GM18502 (cell line): Measurements from ENCODE around the gene ZFP62.
"Not testable (repeated sequence)": the region's sequence is repeated elsewhere in the genome, so short reads cannot be mapped to it uniquely, and the experiment has no call there.

Source experiments
- ATAC-seq: cut with Tn5 transposase; IDR thresholded peaks from one replicate; pipeline ENCODE4 v1.9.1; 2021; ENCODE audit warnings: mild to moderate bottlenecking; ENCODE audit not compliant: unreplicated experiment, poor library complexity

Gene ZFP62

GRCh38 chr5:180860887-180861822, at the start of gene ZFP62:
ZFP62 (minus strand) TSS chr5:180861276; CDS start chr5:180861219, 57 bp downstream.
- ATAC-seq, result peak; percentile 89

GRCh38 chr5:180910735-180911134, 49.7 kb upstream of the ZFP62 start:
- ATAC-seq, result no peak

- no peak for ATAC-seq
Observed at GRCh38 chr5:180910182-180910581, 49.1 kb upstream of the ZFP62 start.

DNA sequence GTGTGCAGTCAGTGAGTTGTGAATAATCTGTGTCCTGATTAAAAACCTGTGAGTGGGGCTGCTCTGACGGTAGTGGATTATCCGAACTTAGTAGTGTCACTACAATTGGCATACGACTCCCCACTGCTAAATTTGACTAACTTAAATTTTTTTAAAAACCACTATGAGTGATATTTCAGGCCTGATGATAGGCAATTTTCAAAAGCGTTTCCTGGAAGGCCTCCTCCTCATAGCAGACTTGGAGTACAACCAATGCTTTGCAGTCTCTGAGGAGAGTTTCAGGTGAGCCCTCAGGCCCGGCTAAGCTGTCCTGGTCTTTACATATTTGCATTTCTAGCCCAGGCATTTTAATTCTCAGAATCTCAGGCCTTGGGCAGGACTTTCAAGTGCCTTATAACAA, 48.7 kb upstream of the ZFP62 start:
- ATAC-seq, result no peak

DNA sequence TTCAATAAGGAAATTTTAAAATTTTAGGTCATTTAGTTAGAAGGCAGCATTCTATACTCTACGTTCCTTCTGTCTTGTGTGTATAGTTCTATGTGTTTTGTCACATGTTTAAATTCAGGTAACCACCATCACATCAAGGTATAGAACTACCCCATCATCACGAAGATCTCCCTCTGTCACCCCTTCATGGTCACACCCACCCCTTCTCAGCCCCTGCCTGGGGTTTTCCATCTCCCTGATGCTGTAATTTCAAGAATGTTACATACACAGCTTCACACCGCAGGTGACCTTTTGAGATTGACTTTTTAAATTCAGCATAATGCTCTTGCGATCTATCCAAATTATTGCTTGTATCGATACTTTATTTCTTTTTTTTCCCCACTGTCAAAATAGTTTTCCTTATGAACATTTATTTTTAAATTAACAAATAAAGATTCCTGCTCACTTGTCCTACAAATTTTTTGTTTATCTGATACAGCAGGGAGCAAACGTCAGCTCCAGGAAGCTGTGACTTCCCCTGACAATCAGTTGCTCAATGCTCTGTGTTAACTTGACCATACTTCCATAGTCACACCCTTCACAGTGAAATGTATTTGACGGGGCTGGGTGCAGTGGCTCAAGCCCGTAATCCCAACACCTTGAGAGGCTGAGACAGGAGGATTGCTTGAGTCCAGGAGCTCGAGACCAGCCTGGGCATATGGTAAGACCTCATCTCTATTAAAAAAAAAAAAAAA, 48.1 kb upstream of the ZFP62 start:
- no peak for ATAC-seq

DNA sequence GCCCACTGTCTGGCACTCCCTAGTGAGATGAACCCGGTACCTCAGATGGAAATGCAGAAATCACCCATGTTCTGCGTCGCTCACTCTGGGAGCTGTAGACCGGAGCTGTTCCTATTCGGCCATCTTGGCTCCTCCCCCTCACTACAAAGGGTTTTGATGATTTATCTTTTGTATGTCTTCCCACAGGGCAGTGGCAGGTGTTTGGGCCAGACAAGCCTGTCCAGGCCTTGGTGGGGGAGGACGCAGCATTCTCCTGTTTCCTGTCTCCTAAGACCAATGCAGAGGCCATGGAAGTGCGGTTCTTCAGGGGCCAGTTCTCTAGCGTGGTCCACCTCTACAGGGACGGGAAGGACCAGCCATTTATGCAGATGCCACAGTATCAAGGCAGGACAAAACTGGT, 47.3 kb upstream of the ZFP62 start:
- ATAC-seq, result no peak

DNA sequence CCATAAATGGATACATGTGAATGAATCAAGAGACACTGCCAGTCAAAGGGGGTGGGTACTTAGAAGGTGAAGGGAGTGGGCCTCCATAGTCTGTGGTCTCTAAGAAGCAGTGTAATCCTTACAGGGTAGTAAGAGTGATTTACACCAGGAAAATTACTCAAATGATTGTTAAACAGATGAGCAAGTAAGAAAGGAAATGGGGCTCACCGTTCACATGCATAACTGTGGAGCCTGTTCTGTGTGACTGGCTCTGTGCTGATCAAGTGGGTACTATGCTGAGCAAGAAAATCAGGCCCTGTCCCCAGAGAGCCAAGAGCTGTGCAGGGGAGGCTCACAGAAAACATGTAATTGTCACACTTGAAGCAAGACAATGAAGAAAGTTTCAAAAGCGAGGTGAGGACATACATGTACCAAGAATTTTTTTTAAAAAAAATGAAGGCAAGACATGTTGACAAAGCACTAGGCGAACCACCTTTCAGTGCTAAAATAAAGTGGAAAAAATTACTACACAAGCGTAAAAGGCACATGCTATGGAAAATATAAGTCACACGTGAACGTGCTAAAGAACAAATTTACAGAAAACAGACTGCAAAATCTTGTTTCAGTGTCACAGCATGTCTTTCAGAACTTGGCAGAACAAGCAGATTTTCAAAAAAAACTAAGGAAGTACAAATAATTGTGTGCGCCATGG, 40.4 kb upstream of the ZFP62 start:
- ATAC-seq, result no peak

- no peak for ATAC-seq
Observed at GRCh38 chr5:180900178-180900577, 39.1 kb upstream of the ZFP62 start.

DNA sequence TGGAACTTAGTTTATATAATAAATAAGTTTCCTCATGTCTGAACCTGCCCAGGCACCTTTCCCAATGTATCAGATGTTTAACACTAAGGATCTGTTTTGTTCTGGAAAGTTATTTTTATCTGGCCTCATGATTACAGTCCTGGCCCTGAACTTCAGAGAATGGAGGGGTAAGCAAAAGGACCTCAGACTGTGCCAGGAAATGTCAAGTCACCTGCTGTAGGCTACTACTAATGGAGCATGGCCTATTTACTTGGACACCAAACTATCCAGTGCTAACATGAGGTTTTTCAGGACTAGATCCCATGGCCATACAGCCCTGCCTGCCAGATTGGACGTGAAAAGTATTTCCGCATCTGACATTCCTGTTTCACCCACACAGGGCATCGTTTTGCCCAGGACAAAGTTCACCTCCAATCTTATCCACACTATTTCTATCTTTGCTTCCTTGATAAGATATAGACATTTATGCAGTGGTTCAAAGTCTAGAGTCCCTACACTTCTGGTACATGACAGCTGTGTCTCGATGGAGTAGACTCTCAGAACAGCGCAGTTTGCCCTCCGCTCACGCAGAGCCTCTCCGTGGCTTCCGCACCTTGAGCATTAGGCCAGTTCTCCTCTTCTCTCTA, 37.7 kb upstream of the ZFP62 start, which contains the start of gene BTNL8:
TSS of gene BTNL8 (plus strand) at position 539 of the 626 bp plus-strand sequence. CDS start 152 bp downstream, outside the sequence.
- no peak for ATAC-seq

DNA sequence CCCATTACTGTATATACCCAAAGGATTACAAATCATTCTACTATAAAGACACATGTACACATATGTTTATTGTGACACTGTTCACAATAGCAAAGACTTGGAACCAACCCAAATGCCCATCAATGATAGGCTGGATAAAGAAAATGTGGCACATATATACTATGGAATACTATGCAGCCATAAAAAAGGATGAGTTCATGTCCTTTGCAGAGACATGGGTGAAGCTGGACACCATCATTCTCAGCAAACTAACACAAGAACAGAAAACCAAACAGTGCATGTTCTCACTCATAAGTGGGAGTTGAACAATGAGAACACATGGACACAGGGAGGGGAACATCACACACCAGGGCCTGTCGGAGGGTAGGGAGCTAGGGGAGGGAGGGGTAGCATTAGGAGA, 34.3 kb upstream of the ZFP62 start:
- not testable (repeated sequence) for ATAC-seq

DNA sequence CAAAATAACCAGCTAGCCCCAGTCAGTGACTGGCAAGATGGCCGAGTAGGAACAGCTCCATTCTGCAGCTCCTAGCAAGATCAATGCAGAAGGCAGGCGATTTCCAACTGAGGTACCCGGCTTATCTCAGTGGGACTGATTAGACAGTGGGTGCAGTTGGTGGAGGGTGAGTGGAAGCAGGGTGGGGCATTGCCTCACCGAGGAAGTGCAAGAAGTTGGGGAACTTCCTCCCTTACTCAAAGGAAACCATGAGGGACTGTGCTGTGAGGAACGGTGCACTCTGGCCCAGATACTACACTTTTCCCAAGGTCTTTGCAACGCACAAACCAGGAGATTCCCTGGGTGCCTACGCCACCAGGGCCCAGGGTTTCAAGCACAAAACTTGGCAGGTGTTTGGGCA, 28.3 kb upstream of the ZFP62 start:
- ATAC-seq, result no peak

- not testable (repeated sequence) for ATAC-seq
Observed at GRCh38 chr5:180885845-180886529, 24.9 kb upstream of the ZFP62 start.

DNA sequence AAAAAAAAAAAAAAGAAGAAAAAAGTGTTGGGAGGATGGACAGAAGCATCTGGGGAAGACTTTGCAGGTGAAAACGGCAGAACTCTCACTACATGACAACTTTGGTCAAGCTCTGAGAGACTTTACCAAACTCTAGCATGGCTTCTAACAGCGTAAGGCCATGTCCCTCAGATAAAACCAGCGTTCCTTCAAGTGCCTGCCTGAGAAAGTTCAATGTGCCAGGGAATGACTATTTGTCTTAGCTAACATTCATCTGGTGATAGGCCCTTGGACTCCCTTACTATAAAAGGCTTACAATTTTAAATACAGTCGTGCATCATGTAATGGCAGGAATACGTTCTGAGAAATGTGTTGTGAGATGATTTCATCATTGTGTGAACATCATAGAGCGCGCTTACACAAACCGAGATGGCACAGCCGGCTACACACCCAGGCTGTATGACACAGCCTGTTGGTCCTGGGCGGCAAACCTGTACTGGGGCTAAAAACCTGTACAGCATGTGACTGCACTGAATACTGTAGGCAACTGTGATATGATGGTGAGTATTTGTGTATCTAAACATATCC, 14.9 kb upstream of the ZFP62 start:
- ATAC-seq, result no peak

DNA sequence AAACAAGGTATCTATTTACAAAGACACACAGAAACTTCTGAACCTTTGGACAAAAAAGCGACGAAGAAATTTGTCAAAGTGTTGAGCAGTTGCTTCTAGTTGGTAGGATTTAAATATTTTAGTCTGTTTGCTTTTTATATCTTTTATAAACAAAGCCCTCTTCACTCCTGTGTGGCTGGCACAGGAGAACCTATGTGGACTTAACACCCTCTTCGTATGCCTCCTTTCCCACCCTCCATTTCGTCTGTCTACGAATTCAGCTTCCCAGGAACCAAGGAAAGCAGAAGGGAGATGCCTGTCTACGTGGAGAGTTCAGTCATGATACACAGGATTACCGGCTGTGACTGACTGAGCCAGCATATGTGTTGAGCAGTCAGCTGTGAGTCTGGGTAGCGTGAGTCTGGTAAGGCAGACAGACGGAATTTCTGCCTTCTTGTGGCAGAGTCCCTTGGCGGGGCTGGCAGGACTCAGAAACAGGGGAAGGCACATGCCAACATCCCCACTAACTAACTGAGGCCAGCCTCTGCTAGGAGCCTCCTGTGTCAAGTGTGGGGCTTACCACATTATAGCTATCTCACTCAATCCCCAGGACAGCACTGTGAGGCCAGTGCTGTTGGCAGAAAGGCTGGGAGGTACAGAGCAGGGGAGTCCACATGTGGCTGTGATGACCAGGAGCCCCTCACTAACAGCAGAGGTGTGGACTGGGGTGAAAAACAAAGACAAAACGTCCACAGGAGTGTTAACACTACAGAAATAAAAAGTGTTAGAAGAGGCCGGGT, 13.9 kb upstream of the ZFP62 start:
- ATAC-seq, result no peak

- no peak for ATAC-seq
Observed at GRCh38 chr5:180873615-180874520, 12.8 kb upstream of the ZFP62 start.

- ATAC-seq, result no peak
Observed at GRCh38 chr5:180872419-180872818, 11.3 kb upstream of the ZFP62 start.

DNA sequence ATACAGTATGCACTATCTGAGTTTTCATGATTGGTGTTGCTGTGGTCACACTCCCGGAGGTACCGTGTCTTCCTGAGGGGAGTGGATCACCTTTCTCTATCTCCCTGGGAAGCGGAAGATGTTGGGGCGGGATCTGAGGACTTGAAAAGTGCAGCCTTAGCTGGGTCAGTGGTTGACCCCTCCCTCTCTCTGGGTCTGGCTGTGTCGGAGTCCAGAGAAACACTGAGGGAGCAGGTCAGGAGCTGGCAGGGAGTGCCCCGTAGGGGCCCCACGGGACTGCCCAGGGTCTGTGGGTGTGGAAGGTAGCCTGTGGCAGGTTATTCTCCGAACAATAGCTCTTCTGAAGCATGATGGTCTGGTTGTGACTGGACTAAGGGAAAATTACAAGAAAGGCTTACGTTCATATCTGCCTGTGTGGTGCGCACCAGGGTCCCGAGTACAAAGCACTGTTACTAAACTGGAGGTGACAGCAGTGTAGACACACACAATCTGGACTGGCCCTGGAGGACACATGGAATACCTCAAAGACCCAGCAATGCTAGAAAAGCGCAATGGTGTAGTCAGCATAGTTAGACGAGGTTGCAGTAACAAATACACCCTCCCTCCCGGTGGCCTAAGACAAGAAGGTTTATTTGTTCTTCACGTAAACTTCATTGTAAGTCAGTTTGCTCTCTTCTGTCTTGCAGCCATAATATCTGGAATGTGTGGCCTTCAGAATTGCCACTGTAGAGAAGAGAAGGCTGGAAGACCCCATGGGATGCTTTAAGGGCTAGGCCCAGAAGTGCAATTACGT, 9.4 kb upstream of the ZFP62 start:
- ATAC-seq, result no peak
